Dedifferentiated amniotic fluid mesenchymal stem cell (primary cell): ENCODE measurements around the gene VCAM1.
A peak's percentile ranks its signal among the peaks of the same experiment; 100 is the strongest.

Experiments
- DNase-seq: peaks from one replicate; pipeline ENCODE4 v3.0.0-alpha.2; 2016; ENCODE audit errors: extremely low spot score

Gene VCAM1

DNA sequence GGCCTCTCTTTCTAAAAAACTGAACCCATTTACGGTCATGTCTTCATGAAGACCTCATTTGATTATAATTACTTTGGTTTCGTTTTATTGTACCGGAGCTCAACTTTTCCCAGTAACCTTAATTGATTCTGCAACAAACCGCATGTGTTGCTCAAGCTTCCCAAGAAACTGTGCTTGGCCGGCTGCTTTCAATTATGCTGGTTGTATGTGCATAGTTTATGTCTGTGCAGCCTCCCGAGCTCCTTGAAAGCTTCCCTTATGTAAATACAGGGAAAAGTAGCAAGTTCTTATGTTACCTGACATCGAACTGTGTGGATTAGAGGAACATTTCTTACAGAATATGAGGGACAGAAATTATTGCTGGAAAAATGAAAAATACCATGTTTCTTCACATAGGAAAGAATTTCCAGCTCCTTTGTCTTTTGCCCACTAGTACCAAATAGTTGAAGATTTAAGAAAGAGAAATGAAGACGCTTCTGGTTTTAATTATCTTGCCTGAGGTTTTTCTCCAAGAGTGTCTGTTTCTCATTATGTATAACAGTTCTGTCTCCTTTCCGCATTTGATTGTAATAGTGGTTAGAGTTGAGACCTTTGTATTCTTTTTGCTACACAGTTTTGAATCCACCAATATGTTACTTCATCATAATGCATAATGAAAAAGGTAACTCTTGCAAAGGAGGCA is 2.1 kb downstream of the VCAM1 start:
- peak; percentile 92 for DNase-seq

- peak; percentile 39 for DNase-seq
These were observed 2.7 kb downstream of the VCAM1 start for GRCh38 chr1:100722221-100722620.

- no peak for DNase-seq
These were observed 4.7 kb downstream of the VCAM1 start for GRCh38 chr1:100724281-100724680.

- DNase-seq: peak; percentile 22
These were observed 10.6 kb downstream of the VCAM1 start for GRCh38 chr1:100730130-100730529.

DNA sequence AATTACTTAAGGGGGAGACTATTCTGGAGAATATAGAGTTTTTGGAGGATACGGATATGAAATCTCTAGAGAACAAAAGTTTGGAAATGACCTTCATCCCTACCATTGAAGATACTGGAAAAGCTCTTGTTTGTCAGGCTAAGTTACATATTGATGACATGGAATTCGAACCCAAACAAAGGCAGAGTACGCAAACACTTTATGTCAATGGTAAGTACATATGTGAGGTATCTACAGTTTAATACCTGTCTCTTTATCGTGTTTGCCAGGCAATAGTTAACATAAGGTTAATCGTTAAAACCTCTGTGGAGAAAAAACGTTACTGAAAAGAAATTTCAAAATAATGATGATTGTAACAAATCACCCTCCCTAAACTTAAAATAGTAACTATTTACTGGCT is 11.8 kb downstream of the VCAM1 start:
- DNase-seq: no peak

DNA sequence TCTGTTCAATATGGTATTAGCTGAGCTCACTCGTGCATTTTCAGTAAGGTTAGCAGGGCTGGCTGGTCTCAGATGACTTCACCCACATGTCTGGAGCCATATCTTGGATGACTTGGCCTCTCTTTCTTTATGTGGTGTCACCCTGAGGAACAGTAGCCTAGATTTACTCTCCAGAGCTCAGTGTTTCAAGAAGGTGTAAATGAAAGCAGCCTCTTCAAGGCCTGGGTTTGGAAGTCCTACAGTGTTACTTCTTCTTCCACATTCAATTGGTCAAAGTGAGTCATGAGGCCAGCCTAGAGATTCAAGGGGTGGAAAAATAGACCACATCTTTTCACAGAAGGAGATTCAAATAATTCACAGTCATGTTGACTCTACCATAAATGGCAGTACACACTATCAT is 12.2 kb downstream of the VCAM1 start:
- no peak for DNase-seq

- DNase-seq: peak; percentile 85
These were observed 15.1 kb downstream of the VCAM1 start for GRCh38 chr1:100734676-100735075.

GRCh38 chr1:100735244-100735643 is 15.7 kb downstream of the VCAM1 start:
- DNase-seq: no peak

DNA sequence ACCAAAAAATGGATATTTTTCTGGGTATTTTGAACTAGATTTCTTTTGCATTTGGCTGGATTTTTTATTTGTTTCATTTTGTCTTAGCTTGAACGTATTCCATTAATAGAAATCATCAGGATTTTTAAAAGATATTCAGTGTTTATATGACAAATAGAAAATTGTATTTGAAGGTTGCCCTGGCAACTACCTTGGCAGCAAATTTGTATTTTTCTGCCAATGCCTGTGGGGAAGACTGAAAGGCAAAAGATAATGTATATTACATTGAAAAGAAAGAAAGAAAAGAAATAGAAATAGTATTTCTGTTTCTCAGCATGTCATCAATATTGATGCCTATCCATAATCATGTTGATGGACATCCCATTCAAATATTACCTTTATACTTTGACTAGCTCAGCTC is 16.8 kb downstream of the VCAM1 start:
- DNase-seq: peak; percentile 43

- peak; percentile 66 for DNase-seq
These were observed 17.2 kb downstream of the VCAM1 start for GRCh38 chr1:100736746-100737145.

GRCh38 chr1:100746542-100746932 is 27.0 kb downstream of the VCAM1 start:
- no peak for DNase-seq

DNA sequence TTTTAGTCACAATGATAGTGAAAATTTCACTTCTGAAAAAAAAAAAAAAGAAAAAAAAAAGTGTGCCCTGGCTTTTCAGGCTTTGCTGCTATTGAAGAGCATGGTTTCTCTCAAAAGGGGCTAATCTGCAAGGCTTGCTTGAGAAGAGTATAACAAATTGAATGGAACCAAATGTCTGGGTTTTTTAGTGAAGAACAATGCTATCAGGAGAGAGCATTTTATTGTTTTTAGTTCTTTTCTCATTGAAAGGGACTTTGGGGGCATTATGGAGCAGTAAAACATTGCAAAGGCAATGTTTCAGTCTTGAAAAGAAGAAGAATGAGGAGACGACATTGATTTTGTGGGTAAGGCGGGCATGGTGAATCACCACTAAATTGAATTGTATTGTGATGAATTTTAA is 28.2 kb downstream of the VCAM1 start:
- DNase-seq: no peak

GRCh38 chr1:100750005-100750885 is 30.7 kb downstream of the VCAM1 start:
- DNase-seq: no peak

DNA sequence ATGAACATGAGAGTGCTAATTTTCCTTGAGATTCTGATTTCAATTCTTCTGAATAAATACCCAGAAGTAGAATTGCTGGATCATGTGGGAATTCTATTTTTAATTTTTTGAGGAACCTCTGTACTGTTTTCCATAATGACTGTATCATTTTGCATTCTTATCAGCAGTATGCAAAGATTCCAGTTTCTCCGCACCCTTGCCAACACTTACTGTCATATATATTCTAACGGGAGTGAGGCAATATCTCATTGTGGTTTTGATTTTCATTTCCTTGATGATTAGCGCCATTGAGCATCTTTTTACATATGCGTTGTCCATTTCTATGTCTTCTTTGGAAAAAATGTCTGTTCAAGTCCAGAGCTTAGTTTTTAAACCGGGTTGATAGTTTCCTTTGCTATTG is 33.2 kb downstream of the VCAM1 start:
- DNase-seq: no peak

DNA sequence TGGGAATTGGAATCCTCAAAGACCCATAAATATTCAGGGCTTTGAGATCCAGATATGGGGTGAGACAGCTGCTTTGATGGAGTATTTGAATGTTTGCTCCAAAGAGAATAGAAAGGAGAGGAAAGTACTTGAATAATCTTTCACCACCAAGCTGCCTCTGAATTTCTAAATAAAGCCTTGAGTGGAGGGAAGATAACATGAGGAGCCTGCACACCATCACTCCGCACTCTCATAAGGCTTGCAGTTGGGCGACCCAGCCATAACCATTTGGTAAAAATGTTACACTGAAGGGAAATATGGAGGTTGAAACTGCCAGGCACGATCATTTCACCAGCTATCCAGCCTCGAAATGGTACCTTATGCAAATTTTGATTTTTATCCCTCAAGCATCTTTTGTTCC is 38.4 kb downstream of the VCAM1 start:
- DNase-seq: no peak

DNA sequence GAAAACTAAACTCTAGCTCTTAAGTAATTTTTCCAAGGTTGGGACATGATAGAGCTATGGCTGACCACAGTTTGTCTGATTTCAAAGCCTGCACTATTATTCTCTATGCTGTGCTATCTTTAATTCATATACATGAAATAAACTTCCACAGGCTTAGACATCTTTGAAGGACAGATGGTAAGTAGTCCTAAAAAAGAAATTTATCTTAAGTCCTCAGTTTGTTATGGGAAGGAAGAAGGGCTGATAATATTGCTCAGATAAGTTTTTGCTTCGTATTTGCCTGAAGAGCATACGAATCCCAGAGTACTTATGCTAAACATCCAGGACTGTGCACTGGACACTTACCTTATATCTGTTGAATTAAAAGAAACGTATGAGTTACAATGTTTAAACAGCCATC is 39.6 kb downstream of the VCAM1 start:
- no peak for DNase-seq

- no peak for DNase-seq
These were observed 41.0 kb downstream of the VCAM1 start for GRCh38 chr1:100760511-100760910.

DNA sequence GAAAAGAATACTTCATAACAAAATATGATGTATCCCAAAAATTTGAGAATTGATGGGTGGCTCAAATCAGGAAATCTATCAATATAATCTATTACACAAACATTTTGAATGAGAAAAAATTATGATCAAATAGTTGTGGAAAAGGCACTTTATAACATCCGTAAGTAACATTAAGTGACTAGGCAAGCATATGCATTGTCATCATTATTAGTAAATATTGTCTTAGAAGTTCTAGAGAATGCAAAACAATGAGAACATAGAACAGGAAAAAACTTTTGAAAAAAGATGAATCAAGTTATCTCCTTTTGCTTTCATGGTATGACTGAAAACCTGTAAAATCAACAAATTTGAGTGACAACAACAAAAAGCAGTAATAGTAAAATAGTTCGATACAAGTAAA is 42.9 kb downstream of the VCAM1 start:
- no peak for DNase-seq

DNA sequence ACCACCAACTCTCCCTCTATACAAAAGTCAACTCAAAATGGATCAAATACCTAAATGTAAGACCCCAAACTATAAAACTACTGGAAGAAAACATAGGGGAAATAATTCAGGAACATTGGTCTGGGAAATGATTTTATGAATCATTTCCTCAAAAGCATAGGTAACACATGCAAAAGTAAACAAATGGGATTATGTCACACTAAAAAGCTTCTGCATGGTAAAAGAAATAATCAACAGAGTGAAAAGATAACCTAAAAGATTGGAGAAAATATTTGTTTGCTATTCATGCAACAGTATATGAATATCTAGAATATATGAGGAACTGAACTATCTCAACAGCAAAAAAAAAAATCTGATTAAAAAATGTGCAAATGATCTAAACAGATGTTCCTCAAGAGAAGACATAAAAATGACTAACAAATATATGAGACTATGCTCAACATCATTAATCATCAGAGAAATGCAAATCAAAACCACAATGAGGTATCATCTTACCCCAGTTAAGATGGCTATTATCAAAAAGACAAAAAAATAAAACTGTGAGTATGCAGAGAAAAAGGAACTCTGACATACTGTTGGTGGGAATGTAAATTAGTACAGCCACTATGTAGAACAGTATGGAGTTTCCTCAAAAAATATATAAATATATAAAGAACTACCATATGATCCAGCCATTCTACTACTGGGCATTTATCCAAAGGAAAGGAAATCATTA is 47.8 kb downstream of the VCAM1 start:
- DNase-seq: no peak

- no peak for DNase-seq
These were observed 49.8 kb downstream of the VCAM1 start for GRCh38 chr1:100769323-100769722.

- peak; percentile 20 for DNase-seq
These were observed 50.5 kb downstream of the VCAM1 start for GRCh38 chr1:100769906-100770646.

DNA sequence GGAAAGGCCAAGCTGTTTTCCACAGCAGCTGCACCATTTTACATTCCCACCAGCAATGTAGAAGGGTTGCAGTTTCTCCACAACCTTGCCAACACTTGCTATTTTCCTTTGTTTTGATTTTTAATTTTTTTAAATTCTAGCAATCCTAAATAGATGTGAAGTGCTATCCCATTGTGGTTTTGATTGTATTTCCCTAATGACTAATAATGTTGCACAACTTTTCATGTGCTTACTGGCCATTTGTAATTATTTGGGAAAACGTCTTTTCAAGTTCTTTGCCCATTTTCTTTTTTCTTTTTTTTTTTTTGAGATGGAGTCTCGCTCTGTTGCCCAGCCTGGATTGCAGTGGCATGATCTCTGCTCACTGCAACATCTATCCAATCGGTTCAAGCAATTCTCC is 53.9 kb downstream of the VCAM1 start:
- DNase-seq: no peak
